ENCODE results near the gene ITPKA. TPM values are rescaled to one million over a fixed set of nuclear protein-coding genes. Genes with fewer than 3 reads are reported as not detected.

The ITPKA gene
- total RNA-seq, 1 donor from 2014 or later = not detected

DNA sequence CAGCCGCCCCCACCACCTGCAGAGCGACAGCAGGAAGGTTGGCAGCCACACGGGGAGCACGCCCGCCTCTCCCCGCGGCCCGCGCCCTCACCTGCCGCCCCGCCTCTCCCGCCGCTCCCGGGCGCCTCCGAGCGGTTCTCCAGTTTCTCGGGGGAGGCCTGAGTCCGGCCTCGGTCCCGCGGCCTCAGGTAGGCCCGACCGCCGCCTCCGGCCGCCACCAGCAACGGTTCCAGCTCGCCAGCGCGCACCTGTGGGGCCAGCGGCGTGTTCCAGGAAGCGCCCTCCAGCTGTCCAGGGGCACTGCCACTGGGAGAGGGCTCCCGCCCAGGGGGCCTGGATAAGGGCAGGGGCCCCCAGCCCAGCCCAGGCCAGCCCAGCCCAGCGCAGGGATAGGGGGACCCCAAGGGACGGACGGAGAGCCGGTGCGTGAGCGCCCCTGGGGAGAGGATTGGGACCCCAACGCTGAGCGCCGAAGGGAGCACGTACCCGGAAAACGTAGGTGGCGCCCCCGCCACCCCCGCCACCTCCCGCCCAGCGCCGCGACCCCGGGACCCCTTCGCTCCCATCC lies 17.7 kb downstream of the ITPKA start:
- H3K9me3 Mint-ChIP-seq (ENCODE audit: unreplicated experiment) = no peaks in the 10 kb centered on the region
- H3K4me1 Mint-ChIP-seq (ENCODE audit: unreplicated experiment) = peaks cover 20% of the 10 kb centered on the region
- H3K27me3 Mint-ChIP-seq (ENCODE audit: unreplicated experiment) = peaks cover 31% of the 10 kb centered on the region
- DNase-seq (ENCODE audit: extremely low spot score, unreplicated experiment) = no peak
- no peak overlapping the region for H3K4me3 Mint-ChIP-seq (ENCODE audit: unreplicated experiment)
- H3K27ac Mint-ChIP-seq (ENCODE audit: unreplicated experiment) = no peak overlapping the region
- TF ChIP-seq, protein P1, sequence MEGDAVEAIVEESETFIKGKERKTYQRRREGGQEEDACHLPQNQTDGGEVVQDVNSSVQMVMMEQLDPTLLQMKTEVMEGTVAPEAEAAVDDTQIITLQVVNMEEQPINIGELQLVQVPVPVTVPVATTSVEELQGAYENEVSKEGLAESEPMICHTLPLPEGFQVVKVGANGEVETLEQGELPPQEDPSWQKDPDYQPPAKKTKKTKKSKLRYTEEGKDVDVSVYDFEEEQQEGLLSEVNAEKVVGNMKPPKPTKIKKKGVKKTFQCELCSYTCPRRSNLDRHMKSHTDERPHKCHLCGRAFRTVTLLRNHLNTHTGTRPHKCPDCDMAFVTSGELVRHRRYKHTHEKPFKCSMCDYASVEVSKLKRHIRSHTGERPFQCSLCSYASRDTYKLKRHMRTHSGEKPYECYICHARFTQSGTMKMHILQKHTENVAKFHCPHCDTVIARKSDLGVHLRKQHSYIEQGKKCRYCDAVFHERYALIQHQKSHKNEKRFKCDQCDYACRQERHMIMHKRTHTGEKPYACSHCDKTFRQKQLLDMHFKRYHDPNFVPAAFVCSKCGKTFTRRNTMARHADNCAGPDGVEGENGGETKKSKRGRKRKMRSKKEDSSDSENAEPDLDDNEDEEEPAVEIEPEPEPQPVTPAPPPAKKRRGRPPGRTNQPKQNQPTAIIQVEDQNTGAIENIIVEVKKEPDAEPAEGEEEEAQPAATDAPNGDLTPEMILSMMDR (IDR thresholded peaks at IDR 0.05) = no peak
- H3K36me3 Mint-ChIP-seq (ENCODE audit: unreplicated experiment) = no peaks in the 10 kb centered on the region

DNA sequence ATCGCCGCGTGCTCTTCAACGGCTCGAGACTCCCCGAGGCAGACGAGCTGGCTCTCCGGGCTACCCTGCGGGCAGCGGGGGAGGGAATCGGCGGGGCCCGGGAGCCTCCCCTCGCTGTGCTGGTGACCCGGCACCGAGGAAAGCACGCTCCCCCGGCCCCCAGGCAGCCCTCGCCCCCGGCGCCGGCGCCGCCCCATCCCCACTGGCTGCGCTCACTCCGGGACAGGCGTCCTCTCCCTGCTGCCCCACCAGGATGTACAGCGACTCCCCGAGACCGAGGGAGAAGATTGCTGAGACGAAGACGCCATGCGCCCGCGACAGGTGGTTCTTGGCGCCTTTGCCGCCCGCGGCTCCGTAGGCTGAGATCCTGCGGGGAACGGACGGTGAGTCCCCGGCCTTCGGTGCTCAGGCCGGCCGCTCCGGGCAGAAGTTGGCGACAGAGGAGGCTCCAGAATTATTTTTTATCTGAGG lies 18.3 kb downstream of the ITPKA start:
- peaks cover 20% of the 10 kb centered on the region for H3K4me1 Mint-ChIP-seq (ENCODE audit: unreplicated experiment)
- H3K27ac Mint-ChIP-seq (ENCODE audit: unreplicated experiment) = no peak overlapping the region
- DNase-seq (ENCODE audit: extremely low spot score, unreplicated experiment) = no peak
- TF ChIP-seq, protein P1 (IDR thresholded peaks at IDR 0.05) = no peak
- H3K36me3 Mint-ChIP-seq (ENCODE audit: unreplicated experiment) = no peaks in the 10 kb centered on the region
- peaks cover 31% of the 10 kb centered on the region for H3K27me3 Mint-ChIP-seq (ENCODE audit: unreplicated experiment)
- H3K4me3 Mint-ChIP-seq (ENCODE audit: unreplicated experiment) = peak overlapping the region; percentile 72
- no peaks in the 10 kb centered on the region for H3K9me3 Mint-ChIP-seq (ENCODE audit: unreplicated experiment)

DNA sequence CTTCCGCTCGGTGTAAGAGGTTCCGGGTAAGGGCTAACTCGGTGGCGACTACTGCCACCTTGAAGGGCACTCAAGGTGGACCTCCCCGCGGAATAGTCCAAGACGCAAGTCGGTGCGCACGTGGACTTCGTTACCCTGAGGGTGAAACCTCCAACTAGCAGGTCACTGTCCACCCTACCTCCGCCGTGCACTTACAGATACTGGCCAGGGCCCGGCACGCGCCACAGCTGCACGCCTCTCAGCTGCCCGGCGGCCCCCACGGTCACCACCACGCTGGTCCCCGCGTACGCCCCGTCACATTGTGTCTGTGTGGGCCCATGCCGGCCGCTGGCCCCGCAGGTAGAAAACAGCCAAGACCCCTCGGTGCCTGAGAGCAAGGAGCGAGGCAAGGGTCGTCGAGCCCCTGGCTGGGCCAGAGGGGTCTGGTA lies 18.9 kb downstream of the ITPKA start:
- no peaks in the 10 kb centered on the region for H3K9me3 Mint-ChIP-seq (ENCODE audit: unreplicated experiment)
- DNase-seq (ENCODE audit: extremely low spot score, unreplicated experiment) = no peak
- TF ChIP-seq, protein P1 (IDR thresholded peaks at IDR 0.05) = no peak
- H3K4me1 Mint-ChIP-seq (ENCODE audit: unreplicated experiment) = peaks cover 20% of the 10 kb centered on the region
- peaks cover 28% of the 10 kb centered on the region for H3K27me3 Mint-ChIP-seq (ENCODE audit: unreplicated experiment)
- no peaks in the 10 kb centered on the region for H3K36me3 Mint-ChIP-seq (ENCODE audit: unreplicated experiment)
- H3K27ac Mint-ChIP-seq (ENCODE audit: unreplicated experiment) = no peak overlapping the region
- H3K4me3 Mint-ChIP-seq (ENCODE audit: unreplicated experiment) = peak overlapping the region; percentile 72

DNA sequence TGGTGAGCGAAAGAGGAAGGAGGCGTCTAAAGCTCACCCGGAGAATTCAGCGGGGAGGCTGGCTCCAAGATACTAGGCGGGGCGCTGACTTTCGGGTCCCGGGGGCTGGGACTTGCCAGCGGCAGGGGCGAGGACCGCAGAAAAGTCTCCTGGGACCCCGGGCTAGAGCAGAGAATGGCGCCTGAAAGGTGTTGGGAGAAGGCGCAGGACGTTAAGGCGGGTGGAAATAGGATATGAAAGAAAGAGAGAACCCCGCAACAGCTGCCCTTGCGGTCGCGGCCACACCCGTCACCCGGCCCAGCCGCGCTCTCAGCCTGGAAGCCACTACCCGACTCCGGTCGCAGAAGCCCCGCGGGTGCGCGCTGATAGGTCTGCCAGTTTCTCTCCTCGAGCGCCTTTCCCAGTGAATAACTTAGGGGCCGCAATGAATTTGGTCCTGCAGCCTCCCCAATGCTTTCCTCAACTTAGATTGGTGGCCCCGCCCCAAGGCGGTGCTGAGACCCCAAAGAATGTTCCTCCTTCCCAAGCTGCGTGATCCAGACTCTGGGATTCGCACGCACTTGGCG lies 19.3 kb downstream of the ITPKA start:
- H3K27ac Mint-ChIP-seq (ENCODE audit: unreplicated experiment) = no peak overlapping the region
- TF ChIP-seq, protein P1 (IDR thresholded peaks at IDR 0.05) = no peak
- H3K27me3 Mint-ChIP-seq (ENCODE audit: unreplicated experiment) = peaks cover 26% of the 10 kb centered on the region
- no peak for DNase-seq (ENCODE audit: extremely low spot score, unreplicated experiment)
- peak overlapping the region; percentile 72 for H3K4me3 Mint-ChIP-seq (ENCODE audit: unreplicated experiment)
- H3K4me1 Mint-ChIP-seq (ENCODE audit: unreplicated experiment) = peaks cover 20% of the 10 kb centered on the region
- H3K36me3 Mint-ChIP-seq (ENCODE audit: unreplicated experiment) = no peaks in the 10 kb centered on the region
- H3K9me3 Mint-ChIP-seq (ENCODE audit: unreplicated experiment) = no peaks in the 10 kb centered on the region

DNA sequence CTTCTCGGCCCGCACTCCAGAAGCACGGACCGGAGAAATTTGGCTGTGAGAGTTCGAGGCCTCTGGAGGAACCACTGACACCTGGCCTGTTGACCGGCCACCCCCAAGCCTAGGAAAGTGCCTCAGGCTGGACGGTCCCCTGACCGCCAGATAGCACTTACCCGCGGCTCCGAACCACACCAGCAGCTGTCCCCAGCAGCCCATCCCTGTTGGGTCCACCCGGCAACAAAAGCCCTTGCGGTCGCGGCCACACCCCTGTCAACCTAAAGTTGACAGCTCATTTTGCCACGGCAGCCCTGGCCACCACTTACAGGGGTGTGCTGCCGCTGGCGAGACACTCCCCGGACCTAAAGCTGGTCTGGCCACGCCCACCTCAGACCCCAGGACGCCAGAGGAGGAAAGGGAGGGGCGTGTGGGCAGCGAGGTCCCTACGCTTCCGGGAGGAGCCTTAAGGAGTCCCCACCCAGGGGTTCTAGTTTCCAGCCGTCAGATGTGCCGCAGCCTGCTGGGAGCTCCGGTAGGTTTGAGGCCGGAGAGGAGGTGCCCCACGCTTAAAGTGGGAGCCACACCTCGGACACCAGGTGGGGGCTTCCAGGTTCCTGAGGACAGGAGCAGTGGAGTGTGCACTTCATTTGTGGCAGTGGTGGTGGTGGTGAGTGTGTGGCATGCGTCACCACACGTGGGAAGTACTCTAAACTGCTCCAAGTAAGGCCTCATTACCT lies 20.0 kb downstream of the ITPKA start, which contains the start of gene LTK:
LTK (minus strand) TSS at position 322 of the 722 bp plus-strand sequence; CDS start at position 204, 118 bp downstream.
- no peak for DNase-seq (ENCODE audit: extremely low spot score, unreplicated experiment)
- peak within 1 kb of the TSS; percentile 72 for H3K4me3 Mint-ChIP-seq (ENCODE audit: unreplicated experiment)
- no peaks in the 10 kb centered on the region for H3K36me3 Mint-ChIP-seq (ENCODE audit: unreplicated experiment)
- peaks cover 26% of the 10 kb centered on the region for H3K27me3 Mint-ChIP-seq (ENCODE audit: unreplicated experiment)
- H3K4me1 Mint-ChIP-seq (ENCODE audit: unreplicated experiment) = peaks cover 20% of the 10 kb centered on the region
- TF ChIP-seq, protein P1 (IDR thresholded peaks at IDR 0.05) = no peak
- no peaks in the 10 kb centered on the region for H3K9me3 Mint-ChIP-seq (ENCODE audit: unreplicated experiment)
- H3K27ac Mint-ChIP-seq (ENCODE audit: unreplicated experiment) = no peak within 1 kb of the TSS
